Osteoblast (primary cell): ENCODE results near the gene PDHX. TPM values are rescaled to one million over a fixed set of nuclear protein-coding genes. Genes with fewer than 3 reads are reported as not detected.

Source experiments
- DNase-seq: peaks from one replicate; pipeline ENCODE4 v3.0.0; 2011; ENCODE audit warnings: low spot score, mixed read lengths; ENCODE audit not compliant: insufficient read length; ENCODE audit errors: missing footprints
- H2AFZ ChIP-seq: 2 replicates; pipeline ENCODE4 v1.6.0; 2011; ENCODE audit warnings: mild to moderate bottlenecking, low read length
- H3K27ac ChIP-seq: 2 replicates; pipeline ENCODE4 v1.5.1; 2011; ENCODE audit warnings: mild to moderate bottlenecking, low read depth, low read length, moderate library complexity
- H3K27me3 ChIP-seq: 2 replicates; pipeline ENCODE4 v1.6.0; 2012; ENCODE audit warnings: mild to moderate bottlenecking, control low read depth, inconsistent platforms, low read length, moderate library complexity; ENCODE audit not compliant: insufficient read depth
- H3K36me3 ChIP-seq: 2 replicates; pipeline ENCODE4 v1.5.1; 2011; ENCODE audit warnings: mild to moderate bottlenecking, low read length, control low read depth, moderate library complexity; ENCODE audit not compliant: insufficient read depth
- H3K4me1 ChIP-seq: 2 replicates; pipeline ENCODE4 v1.5.1; 2011; ENCODE audit warnings: mild to moderate bottlenecking, low read length, control low read depth, moderate library complexity; ENCODE audit not compliant: insufficient read depth
- H3K4me2 ChIP-seq: 2 replicates; pipeline ENCODE4 v1.6.0; 2011; ENCODE audit warnings: mild to moderate bottlenecking, low read length; ENCODE audit not compliant: insufficient read depth
- H3K4me3 ChIP-seq: fragments of 200-600 bp; sonication (generic); 3 replicates; pipeline ENCODE4 v1.5.1; 2012; ENCODE audit warnings: mild to moderate bottlenecking, low read length, inconsistent platforms; ENCODE audit not compliant: insufficient read depth
- H3K79me2 ChIP-seq: 2 replicates; pipeline ENCODE4 v1.6.0; 2012; ENCODE audit warnings: mild to moderate bottlenecking, low read length, control low read depth, inconsistent platforms; ENCODE audit not compliant: insufficient read depth
- H3K9me3 ChIP-seq: 2 replicates; pipeline ENCODE4 v1.5.1; 2011; ENCODE audit warnings: low read depth, low read length, control low read depth
- H4K20me1 ChIP-seq: 2 replicates; pipeline ENCODE4 v1.6.0; 2012; ENCODE audit warnings: mild to moderate bottlenecking, low read length, control low read depth; ENCODE audit not compliant: insufficient read depth
- CTCF ChIP-seq: IDR thresholded peaks from 2 replicates; pipeline ENCODE4 v1.5.1; 2011; ENCODE audit warnings: mild to moderate bottlenecking, low read depth, low read length, moderate library complexity; ENCODE audit errors: extremely low read depth
- total RNA-seq: library from RNA; depleted of rRNA; stranded (reverse); fragments of >200 nt; gene quantifications from 2 replicates; pipeline ENCODE4 v1.2.3, GENCODE V29; 2012

PDHX gene
- total RNA-seq, 1 donor = 29.7 TPM

- no peak for DNase-seq
Measured at GRCh38 chr11:35013514-35014233, 97.3 kb downstream of the PDHX start.

GRCh38 chr11:35014346-35014745, 97.9 kb downstream of the PDHX start:
- no peak for DNase-seq
- no peak overlapping the region for H3K4me2 ChIP-seq

More at GRCh38 chr11:35013514-35014233, 97.3 kb downstream of the PDHX start:
- H3K27ac ChIP-seq = no peak overlapping the region
- H3K9me3 ChIP-seq = no peaks in the 10 kb centered on the region
- H4K20me1 ChIP-seq = no peaks in the 10 kb centered on the region
- no peak overlapping the region for H2AFZ ChIP-seq
- no peaks in the 10 kb centered on the region for H3K27me3 ChIP-seq
- H3K79me2 ChIP-seq = no peaks in the 10 kb centered on the region
- peaks cover 28% of the 10 kb centered on the region for H3K4me1 ChIP-seq
- H3K4me3 ChIP-seq = no peak overlapping the region
- no peak overlapping the region for H3K4me2 ChIP-seq
- TF ChIP-seq CTCF = no peak
- H3K36me3 ChIP-seq = no peaks in the 10 kb centered on the region

GRCh38 chr11:35015621-35016387, 99.4 kb downstream of the PDHX start:
- no peak overlapping the region for H3K4me3 ChIP-seq
- H3K27me3 ChIP-seq = no peaks in the 10 kb centered on the region
- DNase-seq = no peak
- H3K27ac ChIP-seq = no peak overlapping the region
- no peak overlapping the region for H2AFZ ChIP-seq
- H3K79me2 ChIP-seq = no peaks in the 10 kb centered on the region
- no peaks in the 10 kb centered on the region for H3K36me3 ChIP-seq
- H3K4me1 ChIP-seq = peaks cover 15% of the 10 kb centered on the region
- no peak overlapping the region for H3K4me2 ChIP-seq
- TF ChIP-seq CTCF = no peak
- no peaks in the 10 kb centered on the region for H3K9me3 ChIP-seq
- no peaks in the 10 kb centered on the region for H4K20me1 ChIP-seq

More at GRCh38 chr11:35014346-35014745, 97.9 kb downstream of the PDHX start:
- Histone ChIP-seq H3K36me3 (no peaks in the 10 kb centered on the region), H3K4me1 (peaks cover 22% of the 10 kb centered on the region), H3K27me3 (no peaks in the 10 kb centered on the region), H3K79me2 (no peaks in the 10 kb centered on the region), H4K20me1 (no peaks in the 10 kb centered on the region), H3K4me3 (no peak overlapping the region), H2AFZ (no peak overlapping the region), H3K9me3 (no peaks in the 10 kb centered on the region), H3K27ac (peak overlapping the region; percentile 14)
- TF ChIP-seq CTCF = no peak

- DNase-seq = no peak
- no peak for TF ChIP-seq CTCF
- Histone ChIP-seq H3K36me3 (no peaks in the 10 kb centered on the region), H3K4me1 (peaks cover 8% of the 10 kb centered on the region), H3K27me3 (no peaks in the 10 kb centered on the region), H3K4me2 (no peak overlapping the region), H4K20me1 (no peaks in the 10 kb centered on the region), H2AFZ (no peak overlapping the region), H3K4me3 (no peak overlapping the region), H3K27ac (no peak overlapping the region), H3K9me3 (no peaks in the 10 kb centered on the region), H3K79me2 (no peaks in the 10 kb centered on the region)
Measured at GRCh38 chr11:35016916-35017315, 100.5 kb downstream of the PDHX start.
